Activated B cell treated with CpG ODN at 0.5 μM for 24 hours (primary cell): ENCODE data around the gene MED13L. TPM values are rescaled to one million over a fixed set of nuclear protein-coding genes. Genes with fewer than 3 reads are reported as not detected.

Experiments
- ATAC-seq: fragments of 200-7000 bp; cut with Tn5 transposase; one replicate; pipeline ENCODE4 v1.10.0; 2021; ENCODE audit warnings: low read depth, mild to moderate bottlenecking, moderate library complexity
- CTCF ChIA-PET: fragments of 350-600 bp; sonication (Branson Sonifier 250); formaldehyde crosslinking; loops from one replicate; lab custom pipeline; 2021; ENCODE audit warnings: antibody characterized with exemption; lab: Charles Lee
- POLR2A ChIA-PET: fragments of 350-600 bp; sonication (Branson Sonifier 250); formaldehyde crosslinking; loops from one replicate; lab custom pipeline; 2021; ENCODE audit warnings: antibody characterized with exemption; lab: Charles Lee
- DNase-seq: peaks from one replicate; pipeline ENCODE4 v3.0.0; 2022
- H3K27ac Mint-ChIP-seq: one replicate; pipeline ENCODE4 v1.8.0; 2020; ENCODE audit warnings: mixed read lengths
- H3K27me3 Mint-ChIP-seq: one replicate; pipeline ENCODE4 v1.8.0; 2021; ENCODE audit warnings: mixed read lengths
- H3K36me3 Mint-ChIP-seq: one replicate; pipeline ENCODE4 v1.8.0; 2021; ENCODE audit warnings: low read depth, mixed read lengths
- H3K4me1 Mint-ChIP-seq: one replicate; pipeline ENCODE4 v1.8.0; 2021; ENCODE audit warnings: mixed read lengths
- H3K4me3 Mint-ChIP-seq: one replicate; pipeline ENCODE4 v1.8.0; 2020; ENCODE audit warnings: mild to moderate bottlenecking, mixed read lengths
- H3K9me3 Mint-ChIP-seq: one replicate; pipeline ENCODE4 v1.8.0; 2020; ENCODE audit warnings: mixed read lengths
- CTCF ChIP-seq: fragments of 200-600 bp; IDR thresholded peaks from one replicate; pipeline ENCODE4 v1.8.0; 2022; ENCODE audit warnings: antibody characterized with exemption, mild to moderate bottlenecking
- intact Hi-C: fragments of 100-400 bp; cut with micrococcal nuclease; formaldehyde crosslinking; loops from one replicate; pipeline ENCODE4 v1.15.1; 2024
- total RNA-seq: library from RNA; stranded (reverse); gene quantifications from 2 replicates; pipeline ENCODE4 v1.2.3, GENCODE V29; 2022

The MED13L gene
- total RNA-seq, 1 donor from 2014 or later = 183 TPM

DNA sequence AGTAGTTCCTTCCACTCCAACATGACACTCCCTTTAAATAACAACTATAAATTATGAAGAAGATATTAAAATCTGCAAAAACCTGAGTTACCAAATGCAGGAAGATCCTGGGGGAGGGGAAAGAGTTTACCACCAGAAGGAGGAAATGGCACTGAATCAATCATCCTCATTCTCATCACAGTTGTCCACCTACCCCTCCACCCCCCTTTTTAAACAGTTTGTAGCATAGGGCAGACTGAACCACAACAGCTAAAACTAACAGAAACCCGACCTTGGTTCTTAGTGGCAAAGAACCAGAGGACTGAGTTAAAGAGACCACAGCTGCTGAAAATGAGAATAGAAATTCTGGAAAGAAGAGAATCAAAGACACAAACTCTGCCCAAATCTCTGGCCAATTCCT, 189.5 kb downstream of the MED13L start:
- no peaks in the 10 kb centered on the region for H3K9me3 Mint-ChIP-seq
- ChIA-PET CTCF (no interaction called here), POLR2A (interaction anchor here (0.6 kb wide), 1 partner anchor 14 kb away, joined by 3 read pairs; no protein-coding TSS in a partner anchor)
- DNase-seq (no peak), ATAC-seq (no peak)
- TF ChIP-seq CTCF = no peak
- H3K36me3 Mint-ChIP-seq = peaks cover 55% of the 10 kb centered on the region
- no peak overlapping the region for H3K4me3 Mint-ChIP-seq
- H3K27ac Mint-ChIP-seq = no peak overlapping the region
- no peaks in the 10 kb centered on the region for H3K27me3 Mint-ChIP-seq
- H3K4me1 Mint-ChIP-seq = peaks cover 31% of the 10 kb centered on the region
- intact Hi-C loops = no loop called here

DNA sequence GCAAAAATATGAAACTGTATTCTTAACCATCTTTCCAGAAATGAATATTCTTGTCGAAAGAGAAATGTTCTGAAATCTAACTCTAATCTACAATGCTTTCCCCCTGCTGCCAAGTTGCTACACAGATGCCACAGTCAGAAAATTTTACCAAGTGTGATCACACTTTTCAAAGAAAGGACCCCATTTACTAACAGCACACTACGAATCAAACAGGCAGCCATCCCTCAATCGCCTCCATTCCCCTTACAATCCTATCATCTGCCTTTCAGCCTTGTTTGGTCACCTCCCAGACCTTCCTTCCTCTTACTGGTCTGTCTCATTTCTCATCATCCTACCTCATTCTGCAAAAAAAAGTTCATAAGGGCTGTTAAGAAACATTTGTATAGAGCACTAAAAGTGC, 190.1 kb downstream of the MED13L start:
- no peak for TF ChIP-seq CTCF
- Mint-ChIP-seq H3K36me3 (peaks cover 50% of the 10 kb centered on the region), H3K27ac (no peak overlapping the region), H3K4me1 (peaks cover 31% of the 10 kb centered on the region), H3K9me3 (no peaks in the 10 kb centered on the region), H3K4me3 (no peak overlapping the region), H3K27me3 (no peaks in the 10 kb centered on the region)
- no peak for DNase-seq
- POLR2A ChIA-PET = interaction anchor here (0.6 kb wide), 1 partner anchor 19 kb away, joined by 3 read pairs; no protein-coding TSS in a partner anchor
- ATAC-seq = no peak
- CTCF ChIA-PET = interaction anchor here (1.1 kb wide), 1 partner anchor 132 kb away, joined by 3 read pairs; no protein-coding TSS in a partner anchor
- intact Hi-C loops = no loop called here

DNA sequence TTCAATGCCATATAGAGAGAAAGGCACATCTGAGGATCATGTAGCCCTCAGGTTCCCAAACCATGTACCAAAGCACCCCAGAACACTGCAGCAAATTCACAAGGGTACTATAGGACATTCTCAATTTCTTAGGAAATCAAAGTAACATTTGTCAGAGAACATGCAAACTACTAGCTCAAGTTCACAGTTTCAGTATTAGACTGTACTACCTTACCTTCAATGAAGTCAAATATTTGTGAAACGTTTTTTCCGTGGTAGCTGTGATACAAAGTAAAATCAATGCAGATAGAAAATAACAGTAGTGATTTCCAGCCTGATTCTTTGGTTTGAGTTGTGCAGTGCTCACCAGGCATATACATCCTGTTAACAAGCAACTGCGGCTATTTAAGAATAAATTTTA, 197.1 kb downstream of the MED13L start:
- ChIA-PET CTCF (no interaction called here), POLR2A (no interaction called here)
- TF ChIP-seq CTCF = no peak
- DNase-seq = no peak
- Mint-ChIP-seq H3K9me3 (no peaks in the 10 kb centered on the region), H3K4me3 (no peak overlapping the region), H3K27ac (no peak overlapping the region), H3K4me1 (peaks cover 5% of the 10 kb centered on the region), H3K27me3 (no peaks in the 10 kb centered on the region), H3K36me3 (peaks cover 20% of the 10 kb centered on the region)
- intact Hi-C loops = no loop called here
- ATAC-seq = no peak

GRCh38 chr12:116078396-116078795, 199.1 kb downstream of the MED13L start:
- H3K4me3 Mint-ChIP-seq = no peak overlapping the region
- H3K27ac Mint-ChIP-seq = no peak overlapping the region
- no peaks in the 10 kb centered on the region for H3K9me3 Mint-ChIP-seq
- no peaks in the 10 kb centered on the region for H3K27me3 Mint-ChIP-seq
- H3K4me1 Mint-ChIP-seq = peaks cover 7% of the 10 kb centered on the region
- no peak for DNase-seq
- intact Hi-C loops = no loop called here
- TF ChIP-seq CTCF = no peak
- POLR2A ChIA-PET = no interaction called here
- H3K36me3 Mint-ChIP-seq = peaks cover 15% of the 10 kb centered on the region
- CTCF ChIA-PET = no interaction called here
- no peak for ATAC-seq

- Mint-ChIP-seq H3K4me1 (peaks cover 7% of the 10 kb centered on the region), H3K36me3 (peaks cover 12% of the 10 kb centered on the region), H3K4me3 (no peak overlapping the region), H3K27me3 (no peaks in the 10 kb centered on the region), H3K27ac (no peak overlapping the region), H3K9me3 (no peaks in the 10 kb centered on the region)
- TF ChIP-seq CTCF = no peak
- ATAC-seq (no peak), DNase-seq (no peak)
- CTCF ChIA-PET = interaction anchor here (0.6 kb wide), 1 partner anchor 533 kb away, joined by 4 read pairs; no protein-coding TSS in a partner anchor
- POLR2A ChIA-PET = interaction anchor here (0.7 kb wide), 1 partner anchor 29 kb away, joined by 6 read pairs; no protein-coding TSS in a partner anchor
- intact Hi-C loops = no loop called here
These were observed 200.1 kb downstream of the MED13L start for GRCh38 chr12:116077431-116077830.
